K562 (cell line): ENCODE results near the gene TMEM81.

ENCODE experiments used
- CTCF ChIP-seq, 3 experiments: IDR thresholded peaks in 2 of 3; conservative IDR thresholded peaks in 1 of 3; 2 replicates each; pipeline ENCODE4 v1.5.1; 2011 to 2012; ENCODE audit warnings: low read length in 3 of 3, mild to moderate bottlenecking in 3 of 3, control low read depth in 2 of 3, improper control_type of control experiment in 1 of 3, inconsistent platforms in 1 of 3, low read depth in 1 of 3, mixed read lengths in 1 of 3, moderate library complexity in 1 of 3; ENCODE audit not compliant: insufficient read depth in 2 of 3
- POLR2A ChIP-seq: fragments of 450-650 bp; conservative IDR thresholded peaks from 2 replicates; pipeline ENCODE4 v1.6.1; 2016
- TEAD1 ChIP-seq, 2 experiments: fragments of 450-650 bp in 1 of 2; sonication (generic) in 1 of 2; formaldehyde crosslinking; IDR thresholded peaks; 2 replicates each; pipeline versions ENCODE4 v1.4.0 to v1.8.0; 2020 to 2022; ENCODE audit warnings: mild to moderate bottlenecking in 2 of 2, missing genetic modification reagents in 1 of 2
- TEAD4 ChIP-seq, 2 experiments: sonication (generic) in 1 of 2; formaldehyde crosslinking in 1 of 2; IDR thresholded peaks; 2 replicates each; pipeline versions ENCODE4 v1.6.1 to v1.8.0; 2012 to 2022; ENCODE audit warnings: borderline replicate concordance in 1 of 2, inconsistent platforms in 1 of 2, low read length in 1 of 2, mild to moderate bottlenecking in 1 of 2, missing genetic modification reagents in 1 of 2
- ZNF124 ChIP-seq: sonication (generic); formaldehyde crosslinking; IDR thresholded peaks from 2 replicates; pipeline ENCODE4 v1.8.1; 2022; ENCODE audit warnings: missing genetic modification reagents
- ZNF24 ChIP-seq: fragments of 450-650 bp; IDR thresholded peaks from 2 replicates; pipeline ENCODE4 v1.6.1; 2016

DNA sequence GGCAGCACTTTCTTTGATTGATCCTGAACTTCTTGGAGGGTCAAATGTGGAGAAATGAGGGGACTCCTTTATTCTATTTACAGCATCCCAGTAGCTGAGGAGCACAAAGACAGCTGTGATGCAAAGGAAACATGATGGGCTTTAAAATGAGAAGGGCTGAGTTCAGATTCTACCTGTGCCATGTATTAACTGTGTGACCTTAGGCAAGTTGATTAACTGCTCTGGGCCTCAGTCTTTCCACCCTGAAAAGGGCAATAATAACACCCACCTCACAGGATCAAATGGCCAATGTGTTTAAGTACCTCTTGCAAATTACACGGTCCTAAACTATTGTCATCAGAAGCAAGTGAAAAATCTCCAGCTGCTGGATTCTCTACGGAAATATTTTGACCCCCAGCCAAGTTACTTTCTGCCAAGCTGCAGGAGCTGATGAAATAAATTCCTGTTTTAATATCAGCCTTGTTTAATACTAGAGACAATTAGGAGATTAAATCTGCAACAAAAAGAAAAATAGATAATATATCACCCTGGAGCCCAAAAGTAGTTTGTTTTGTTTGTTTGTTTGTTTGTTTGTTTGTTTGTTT, 15.7 kb downstream of the TMEM81 start:
- no peak for TF ChIP-seq CTCF (IDR thresholded peaks at IDR 0.05 in 2 of 3, conservative IDR thresholded peaks at IDR 0.05 in 1 of 3; ENCODE audit: insufficient read depth in 2 of 3, low read depth in 1 of 3, low read length in 3 of 3)
- no peak for TF ChIP-seq TEAD1 (CRISPR knock-in tag; IDR thresholded peaks at IDR 0.05)
- TF ChIP-seq TEAD4 (IDR thresholded peaks at IDR 0.05; ENCODE audit: low read length): no peak
- no peak for TF ChIP-seq TEAD4 (CRISPR knock-in tag; IDR thresholded peaks at IDR 0.05; ENCODE audit: borderline replicate concordance)
- TF ChIP-seq ZNF24: no peak
- no peak for TF ChIP-seq ZNF124
- no peak for TF ChIP-seq POLR2A
